Stimulated activated CD8-positive, alpha-beta memory T cell treated with anti-CD3 and anti-CD28 coated beads, Interleukin-7, amount 100 ng/mL, for 1 hour (primary cell): ENCODE results near the gene PRKCA.

Source experiments
- DNase-seq, 2 donors: peaks; one replicate each; pipeline ENCODE4 v3.0.0-alpha.2; 2020; ENCODE audit warnings: low read depth in 2 of 2

Gene PRKCA

GRCh38 chr17:66739553-66739952 is 437.1 kb downstream of the PRKCA start:
- no peak for DNase-seq

- no peak for DNase-seq
Measured at GRCh38 chr17:66740226-66740625, 437.8 kb downstream of the PRKCA start.

- no peak for DNase-seq
Measured at GRCh38 chr17:66743511-66743910, 441.1 kb downstream of the PRKCA start.

GRCh38 chr17:66746736-66747135 is 444.3 kb downstream of the PRKCA start:
- no peak for DNase-seq

- no peak for DNase-seq
Measured at GRCh38 chr17:66747578-66748275, 445.3 kb downstream of the PRKCA start.

- no peak for DNase-seq
Measured at GRCh38 chr17:66748578-66748977, 446.2 kb downstream of the PRKCA start.

GRCh38 chr17:66749217-66749832 is 446.9 kb downstream of the PRKCA start:
- no peak for DNase-seq

- DNase-seq, result no peak
Measured at GRCh38 chr17:66750116-66750515, 447.7 kb downstream of the PRKCA start.

- no peak for DNase-seq
Measured at GRCh38 chr17:66750781-66751543, 448.5 kb downstream of the PRKCA start.

- no peak for DNase-seq
Measured at GRCh38 chr17:66751771-66752170, 449.4 kb downstream of the PRKCA start.

- DNase-seq, result no peak
Measured at GRCh38 chr17:66752411-66752810, 450.0 kb downstream of the PRKCA start.

GRCh38 chr17:66753126-66753920 is 450.9 kb downstream of the PRKCA start:
- no peak for DNase-seq

GRCh38 chr17:66755101-66755943 is 452.9 kb downstream of the PRKCA start:
- DNase-seq, result no peak

- no peak for DNase-seq
Measured at GRCh38 chr17:66755944-66756290, 453.5 kb downstream of the PRKCA start.

- no peak for DNase-seq
Measured at GRCh38 chr17:66760324-66760723, 457.9 kb downstream of the PRKCA start.

- no peak for DNase-seq
Measured at GRCh38 chr17:66762276-66762675, 459.9 kb downstream of the PRKCA start.

GRCh38 chr17:66763056-66763455 is 460.6 kb downstream of the PRKCA start:
- no peak for DNase-seq

- DNase-seq, result no peak
Measured at GRCh38 chr17:66764506-66764905, 462.1 kb downstream of the PRKCA start.

- no peak for DNase-seq
Measured at GRCh38 chr17:66767154-66767933, 464.9 kb downstream of the PRKCA start.

GRCh38 chr17:66769911-66770310 is 467.5 kb downstream of the PRKCA start:
- no peak for DNase-seq
